Common myeloid progenitor, CD34-positive (primary cell): ENCODE measurements around the gene DEFB110.

Experiments used
- CTCF ChIA-PET: fragments of 350-600 bp; sonication (Branson Sonifier 250); formaldehyde crosslinking; loops from one replicate; lab custom pipeline; 2021; ENCODE audit warnings: antibody characterized with exemption; lab: Charles Lee
- POLR2A ChIA-PET: fragments of 350-600 bp; sonication (Branson Sonifier 250); formaldehyde crosslinking; loops from one replicate; lab custom pipeline; 2021; ENCODE audit warnings: antibody characterized with exemption; lab: Charles Lee
- DNase-seq, 3 donors: peaks; one replicate each; pipeline versions ENCODE4 v3.0.0 to v3.0.0-alpha.2; 2013
- H3K27ac ChIP-seq, 2 experiments: 1 replicate in 1 of 2; 2 replicates in 1 of 2; pipeline ENCODE4 v1.7.0; 2013; ENCODE audit warnings: inconsistent platforms in 2 of 2, low read length in 2 of 2, mild to moderate bottlenecking in 2 of 2, low read depth in 1 of 2, moderate library complexity in 1 of 2; ENCODE audit not compliant: severe bottlenecking in 2 of 2, insufficient read depth in 1 of 2, poor library complexity in 1 of 2
- H3K27me3 ChIP-seq, 5 experiments: replicated peaks in 2 of 5; 1 replicate in 3 of 5; 2 replicates in 2 of 5; pipeline versions ENCODE4 v1.6.1 to v1.7.0; 2013; ENCODE audit warnings: low read length in 4 of 5, mild to moderate bottlenecking in 2 of 5, moderate library complexity in 2 of 5, inconsistent platforms in 1 of 5; ENCODE audit not compliant: insufficient read depth in 5 of 5, control insufficient read depth in 4 of 5
- H3K36me3 ChIP-seq, 4 experiments: 1 replicate in 2 of 4; 2 replicates in 2 of 4; pipeline versions ENCODE4 v1.6.1 to v1.7.0; 2013; ENCODE audit warnings: low read length in 3 of 4, control low read depth in 1 of 4, mild to moderate bottlenecking in 1 of 4; ENCODE audit not compliant: control insufficient read depth in 4 of 4, insufficient read depth in 4 of 4
- H3K4me1 ChIP-seq, 4 experiments: 1 replicate in 3 of 4; 2 replicates in 1 of 4; pipeline versions ENCODE4 v1.6.1 to v1.7.1; 2013; ENCODE audit warnings: low read length in 3 of 4, mild to moderate bottlenecking in 3 of 4, control low read depth in 1 of 4, inconsistent platforms in 1 of 4, moderate library complexity in 1 of 4; ENCODE audit not compliant: control insufficient read depth in 4 of 4, insufficient read depth in 4 of 4; ENCODE audit errors: control extremely low read depth in 1 of 4
- H3K4me3 ChIP-seq, 7 experiments: 1 replicate in 4 of 7; 2 replicates in 3 of 7; pipeline versions ENCODE4 v1.5.1 to v1.7.0; 2013; ENCODE audit warnings: mild to moderate bottlenecking in 7 of 7, low read length in 6 of 7, moderate library complexity in 6 of 7, inconsistent platforms in 2 of 7, low read depth in 2 of 7, control low read depth in 1 of 7; ENCODE audit not compliant: insufficient read depth in 4 of 7, control insufficient read depth in 1 of 7; ENCODE audit errors: extremely low read depth in 1 of 7
- H3K9me3 ChIP-seq, 5 experiments: 1 replicate in 4 of 5; 2 replicates in 1 of 5; pipeline versions ENCODE4 v1.6.1 to v1.7.1; 2013; ENCODE audit warnings: low read length in 4 of 5, mild to moderate bottlenecking in 2 of 5, inconsistent platforms in 1 of 5, low read depth in 1 of 5, moderate library complexity in 1 of 5; ENCODE audit not compliant: control insufficient read depth in 4 of 5, insufficient read depth in 2 of 5; ENCODE audit errors: control extremely low read depth in 1 of 5
- WGBS: methylation state at CpG from one replicate; pipeline ENCODE4 v1.1.5; 2013; ENCODE audit not compliant: insufficient coverage; 5-methylcytosine and 5-hydroxymethylcytosine counted together

The DEFB110 gene

DNA sequence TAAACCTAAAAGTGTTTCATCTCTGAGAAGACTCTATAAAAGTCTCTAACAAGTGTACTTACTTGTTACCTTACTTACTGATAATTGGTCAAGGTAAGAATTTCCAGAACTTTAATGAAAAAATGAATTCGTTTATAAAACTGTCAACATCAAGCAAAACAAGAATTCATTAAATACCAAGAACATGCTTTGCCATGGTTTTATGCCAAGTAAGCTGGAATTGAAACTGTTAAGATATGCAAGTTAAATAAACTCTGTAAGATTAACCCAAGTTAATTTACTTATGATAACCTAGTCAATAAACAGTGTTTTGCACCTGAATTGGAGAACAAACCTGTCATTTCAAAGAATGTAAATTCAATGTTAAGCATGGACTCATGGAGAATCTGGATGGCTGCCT lies 35.2 kb downstream of the DEFB110 start:
- no peaks in the 10 kb centered on the region for H3K9me3 ChIP-seq
- DNase-seq, result no peak
- H3K27me3 ChIP-seq, result no peaks in the 10 kb centered on the region
- no peaks in the 10 kb centered on the region for H3K4me1 ChIP-seq
- no peak overlapping the region for H3K4me3 ChIP-seq
- ChIA-PET CTCF (no interaction called here), POLR2A (no interaction called here)
- H3K36me3 ChIP-seq, result no peaks in the 10 kb centered on the region
- H3K27ac ChIP-seq, result no peak overlapping the region
- WGBS, result no CpG with 5 or more reads among the region's 1 CpG

GRCh38 chr6:49982046-49982445 lies 39.7 kb downstream of the DEFB110 start:
- H3K27me3 ChIP-seq, result no peaks in the 10 kb centered on the region
- no peak overlapping the region for H3K27ac ChIP-seq
- no peak for DNase-seq
- no peaks in the 10 kb centered on the region for H3K36me3 ChIP-seq
- H3K4me3 ChIP-seq, result no peak overlapping the region
- ChIA-PET POLR2A (no interaction called here), CTCF (no interaction called here)
- no peaks in the 10 kb centered on the region for H3K9me3 ChIP-seq
- H3K4me1 ChIP-seq, result no peaks in the 10 kb centered on the region
- 100% methylated on average over 2 of the region's 2 CpGs for WGBS

- no peaks in the 10 kb centered on the region for H3K9me3 ChIP-seq
- peak in 2 of 3 donors; percentile 2 to 12 for DNase-seq
- ChIA-PET CTCF (interaction anchor here (1.9 kb wide), 1 partner anchor 8 kb away, joined by 4 read pairs; no protein-coding TSS in a partner anchor), POLR2A (no interaction called here)
- H3K27me3 ChIP-seq, result no peaks in the 10 kb centered on the region
- no peak overlapping the region for H3K4me3 ChIP-seq
- H3K4me1 ChIP-seq, result no peaks in the 10 kb centered on the region
- WGBS, result 100% methylated on average over 1 of the region's 1 CpG
- no peaks in the 10 kb centered on the region for H3K36me3 ChIP-seq
- no peak overlapping the region for H3K27ac ChIP-seq
These were observed 40.9 kb downstream of the DEFB110 start for GRCh38 chr6:49980898-49981297.

DNA sequence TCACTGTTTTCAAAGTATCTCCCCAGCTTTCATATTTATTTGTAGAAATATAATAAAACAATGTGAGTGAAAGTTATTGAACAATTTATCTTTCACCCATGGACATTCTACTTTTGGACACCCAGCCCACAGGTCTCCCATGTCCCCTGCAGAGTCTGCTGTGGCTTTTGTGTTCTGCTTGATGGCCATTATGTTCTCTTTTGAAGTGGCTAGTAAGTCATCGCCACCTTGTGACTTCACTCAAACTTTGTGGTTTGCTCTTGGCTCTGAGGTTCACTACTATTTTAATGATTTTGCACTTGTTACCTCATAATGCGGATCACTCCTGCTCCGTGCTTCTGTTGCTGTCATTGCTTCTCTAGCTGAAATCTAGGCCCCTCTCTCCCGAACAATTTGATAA lies 42.2 kb downstream of the DEFB110 start:
- H3K4me3 ChIP-seq, result no peak overlapping the region
- ChIA-PET POLR2A (no interaction called here), CTCF (no interaction called here)
- H3K27ac ChIP-seq, result no peak overlapping the region
- H3K27me3 ChIP-seq, result no peaks in the 10 kb centered on the region
- H3K9me3 ChIP-seq, result no peaks in the 10 kb centered on the region
- WGBS, result 96% methylated on average over 4 of the region's 4 CpGs
- no peaks in the 10 kb centered on the region for H3K36me3 ChIP-seq
- no peaks in the 10 kb centered on the region for H3K4me1 ChIP-seq
- DNase-seq, result peak in 2 of 3 donors; percentile 1 to 2

DNA sequence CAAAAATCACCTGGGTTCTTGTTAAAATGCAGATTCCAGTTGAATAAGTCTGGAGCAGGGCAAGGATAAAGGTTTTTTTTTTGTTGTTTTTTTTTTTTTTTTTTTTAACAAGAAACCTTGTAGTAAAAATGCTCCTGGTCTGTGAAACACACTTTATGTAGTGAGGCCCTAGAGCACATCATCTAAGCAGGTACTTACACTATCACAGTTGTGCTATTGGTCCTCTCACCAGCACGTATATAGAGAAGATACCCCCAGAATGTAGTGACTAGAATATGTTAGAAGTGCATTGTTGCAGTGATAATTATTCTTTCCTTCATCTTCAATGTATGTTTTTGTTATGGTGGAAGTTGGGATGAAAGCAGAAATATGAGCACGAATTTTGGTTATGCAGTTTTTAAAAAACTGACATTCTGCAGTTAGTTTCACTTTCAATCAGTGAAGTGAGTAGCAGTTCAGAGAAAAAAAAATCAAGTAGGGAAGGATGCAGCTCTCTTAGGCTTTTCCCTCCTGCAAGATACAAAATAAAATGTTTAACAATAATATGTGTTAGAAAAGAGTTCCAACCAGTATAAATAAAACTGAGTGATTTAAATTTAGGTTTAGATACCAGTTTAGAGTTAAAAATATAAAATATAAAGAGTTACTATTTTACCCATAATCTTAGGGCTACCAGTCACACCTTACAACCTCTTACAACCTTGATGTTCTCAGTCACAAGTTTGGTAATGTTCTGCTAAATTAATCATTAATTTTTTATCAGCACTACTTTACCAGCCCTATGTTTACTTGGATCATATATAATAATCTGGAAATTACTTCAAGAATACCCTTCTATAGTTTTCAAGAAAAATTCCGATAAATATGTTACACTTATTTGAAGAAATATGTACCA lies 43.2 kb downstream of the DEFB110 start:
- no peaks in the 10 kb centered on the region for H3K4me1 ChIP-seq
- peak; percentile 7 to 40 (median 27) for DNase-seq
- H3K27me3 ChIP-seq, result no peaks in the 10 kb centered on the region
- peak overlapping the region in 5 of 7 experiments; percentile 23 to 77 (median 44) for H3K4me3 ChIP-seq
- H3K9me3 ChIP-seq, result no peaks in the 10 kb centered on the region
- POLR2A ChIA-PET, result no interaction called here
- CTCF ChIA-PET, result no interaction called here
- 0% methylated on average over 1 of the region's 3 CpGs for WGBS
- no peaks in the 10 kb centered on the region for H3K36me3 ChIP-seq
- H3K27ac ChIP-seq, result peak overlapping the region; percentile 18 to 34

DNA sequence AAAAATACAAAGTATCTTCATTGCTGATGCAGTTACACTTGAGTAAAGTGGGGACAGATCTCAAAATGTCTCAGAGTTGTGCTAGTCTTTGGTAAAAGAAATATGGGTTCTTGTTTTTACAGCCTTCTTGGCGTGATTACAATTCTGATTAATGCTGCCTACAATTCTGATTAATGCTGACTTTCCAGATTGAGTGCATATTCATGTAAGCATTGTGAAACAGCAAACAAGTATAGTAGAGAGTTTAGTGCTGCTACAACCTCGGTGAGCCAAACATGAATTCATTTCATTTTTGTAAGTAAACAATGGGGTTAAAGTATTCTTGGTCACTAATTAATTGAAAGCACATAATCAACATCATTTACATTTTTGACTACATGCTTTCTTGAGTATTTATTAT lies 52.2 kb downstream of the DEFB110 start, which contains the start of gene DEFB113:
Gene DEFB113, minus strand, starts transcription at position 21 of the 400 bp plus-strand sequence. Its CDS starts 0 bp downstream, at position 21.
- Histone ChIP-seq H3K27me3 (no peaks in the 10 kb centered on the region), H3K4me1 (no peaks in the 10 kb centered on the region), H3K4me3 (no peak within 1 kb of the TSS), H3K36me3 (no peaks in the 10 kb centered on the region), H3K9me3 (no peaks in the 10 kb centered on the region), H3K27ac (no peak within 1 kb of the TSS)
- WGBS, result 100% methylated on average over 1 of the region's 2 CpGs
- ChIA-PET CTCF (no interaction called here), POLR2A (no interaction called here)
- no peak for DNase-seq
